ELF-1 (cell line): ENCODE measurements around the gene ZNF280D.

Experiments used
- DNase-seq: peaks from one replicate; pipeline ENCODE4 v3.0.0-alpha.2; 2016; ENCODE audit warnings: low read depth, low spot score

ZNF280D gene

DNA sequence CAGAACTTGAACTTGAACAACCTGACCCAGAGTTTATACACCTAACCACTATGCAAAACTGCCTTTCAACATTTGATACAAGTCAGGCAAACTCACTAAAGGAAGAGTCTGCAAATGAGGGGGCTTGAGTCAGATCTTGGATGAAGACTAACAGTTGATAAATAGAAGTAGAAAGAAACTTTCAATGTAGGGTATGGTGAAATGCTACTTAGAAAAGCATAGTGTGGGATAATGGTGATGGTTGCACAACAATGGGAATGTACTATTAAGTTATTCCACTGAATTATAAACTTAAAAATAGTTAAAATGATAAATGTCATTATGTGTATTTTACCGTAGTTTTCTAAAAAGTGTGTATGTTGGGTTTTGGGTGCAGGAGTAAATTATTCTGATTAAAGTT, 19.7 kb upstream of the ZNF280D start:
- no peak for DNase-seq

DNA sequence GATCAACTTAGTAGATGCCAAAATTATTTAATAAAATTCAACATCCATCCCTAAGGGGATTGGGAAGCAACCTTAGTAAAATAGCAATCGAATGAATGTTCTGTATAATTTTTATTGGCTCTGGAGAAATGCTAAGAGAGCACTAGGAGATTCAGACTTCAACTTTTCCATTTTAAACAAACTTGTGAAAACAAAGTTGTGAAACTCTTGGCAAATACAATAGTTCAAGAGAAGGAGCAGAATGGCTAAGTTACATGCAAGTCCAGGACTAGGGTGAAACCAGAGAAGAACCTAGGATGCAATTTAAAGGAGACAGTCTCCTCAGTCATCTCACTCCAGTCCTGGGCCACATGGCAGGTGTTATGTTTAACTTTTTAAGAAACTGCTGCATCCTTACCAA, 16.7 kb upstream of the ZNF280D start:
- DNase-seq = no peak

- no peak for DNase-seq
Observed at GRCh38 chr15:56744701-56745683, 11.7 kb upstream of the ZNF280D start.

DNA sequence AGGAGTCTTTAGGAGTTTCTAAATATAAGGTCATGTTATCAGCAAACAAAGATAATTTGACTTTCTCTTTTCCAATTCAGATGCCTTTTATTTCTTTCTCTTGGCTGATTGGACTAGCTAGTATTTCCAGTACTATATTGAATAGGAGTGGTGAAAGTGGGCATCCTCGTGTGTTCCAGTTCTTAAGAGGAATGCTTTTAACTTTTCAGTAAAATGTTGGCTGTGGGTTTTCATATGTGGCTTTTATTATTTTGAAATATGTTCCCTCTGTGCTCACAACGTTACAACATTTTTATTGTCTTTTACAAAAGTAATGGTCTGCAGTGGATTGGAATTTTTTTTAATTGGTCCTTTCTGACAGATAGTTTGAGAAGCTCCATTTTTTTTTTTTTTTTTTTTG, 8.2 kb upstream of the ZNF280D start:
- DNase-seq = no peak

GRCh38 chr15:56739964-56740640, 6.8 kb upstream of the ZNF280D start:
- DNase-seq = no peak

GRCh38 chr15:56739474-56739873, 6.2 kb upstream of the ZNF280D start:
- DNase-seq = no peak

- no peak for DNase-seq
Observed at GRCh38 chr15:56737791-56738190, 4.5 kb upstream of the ZNF280D start.

GRCh38 chr15:56736881-56737707, 3.8 kb upstream of the ZNF280D start:
- DNase-seq = no peak

DNA sequence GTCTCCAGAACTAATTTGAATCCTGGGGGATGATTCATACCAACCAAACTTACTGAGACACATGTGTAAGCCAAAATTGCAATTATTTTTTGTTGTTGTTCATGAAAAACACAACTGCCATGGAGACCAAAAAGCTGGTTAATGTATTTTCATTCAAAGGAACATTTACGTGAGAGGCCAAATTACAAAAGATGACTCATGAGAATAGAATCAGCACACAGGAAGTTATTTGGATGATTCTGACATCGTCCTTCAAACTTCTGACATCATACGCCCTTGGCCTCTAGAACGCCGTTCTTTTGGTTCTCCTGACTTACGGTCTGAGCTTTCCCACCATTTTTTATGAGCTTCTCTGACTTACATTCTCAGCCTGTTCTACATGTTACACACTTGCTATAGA, 3.0 kb upstream of the ZNF280D start:
- no peak for DNase-seq

- DNase-seq = no peak
Observed at GRCh38 chr15:56735589-56735988, 2.3 kb upstream of the ZNF280D start.

GRCh38 chr15:56734013-56734635, 815 bp upstream of the ZNF280D start:
- DNase-seq = peak; percentile 84

- no peak for DNase-seq
Observed at GRCh38 chr15:56732886-56733135, 498 bp downstream of the ZNF280D start.

GRCh38 chr15:56732135-56732885, 999 bp downstream of the ZNF280D start:
- peak; percentile 42 for DNase-seq

GRCh38 chr15:56731548-56731947, 1.8 kb downstream of the ZNF280D start:
- no peak for DNase-seq

- DNase-seq = no peak
Observed at GRCh38 chr15:56729561-56729960, 3.7 kb downstream of the ZNF280D start.

- DNase-seq = no peak
Observed at GRCh38 chr15:56725386-56725785, 7.9 kb downstream of the ZNF280D start.

- DNase-seq = no peak
Observed at GRCh38 chr15:56724232-56724631, 9.1 kb downstream of the ZNF280D start.

GRCh38 chr15:56723787-56724186, 9.5 kb downstream of the ZNF280D start:
- DNase-seq = no peak

DNA sequence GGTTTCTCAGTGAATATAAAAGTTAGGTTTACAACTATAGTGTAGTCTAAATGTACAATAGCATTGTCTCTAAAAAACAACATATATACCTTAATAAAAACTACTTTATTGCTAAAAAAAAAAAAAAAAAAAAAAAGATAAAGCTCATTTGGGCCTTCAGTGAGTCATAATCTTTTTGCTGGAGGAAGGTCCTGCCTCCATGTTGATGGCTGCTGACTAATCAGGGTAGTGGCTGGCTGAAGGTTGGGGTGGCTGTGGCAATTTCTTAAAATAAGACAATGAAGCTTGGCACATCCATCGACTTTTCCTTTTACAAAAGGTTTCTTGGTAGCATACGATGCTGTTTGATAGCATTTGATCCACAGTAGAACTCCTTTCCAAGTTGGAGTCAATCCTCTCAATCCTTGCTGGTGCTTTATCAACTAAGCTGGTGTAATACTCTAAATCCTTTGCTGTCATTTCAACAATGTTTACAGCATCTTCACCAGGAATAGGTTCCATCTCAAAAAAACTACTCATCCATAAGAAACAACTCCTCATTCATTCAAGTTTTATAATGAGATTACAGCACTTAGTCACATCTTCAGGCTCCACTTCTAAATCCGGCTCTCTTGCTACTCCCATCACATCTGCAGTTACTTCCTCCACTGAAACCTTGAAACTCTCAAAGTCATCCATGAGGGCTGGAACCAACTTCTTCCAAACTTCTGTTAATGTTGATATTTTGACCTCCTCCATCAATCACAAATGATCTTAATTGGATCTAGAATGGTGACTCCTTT, 13.3 kb downstream of the ZNF280D start:
- no peak for DNase-seq

DNA sequence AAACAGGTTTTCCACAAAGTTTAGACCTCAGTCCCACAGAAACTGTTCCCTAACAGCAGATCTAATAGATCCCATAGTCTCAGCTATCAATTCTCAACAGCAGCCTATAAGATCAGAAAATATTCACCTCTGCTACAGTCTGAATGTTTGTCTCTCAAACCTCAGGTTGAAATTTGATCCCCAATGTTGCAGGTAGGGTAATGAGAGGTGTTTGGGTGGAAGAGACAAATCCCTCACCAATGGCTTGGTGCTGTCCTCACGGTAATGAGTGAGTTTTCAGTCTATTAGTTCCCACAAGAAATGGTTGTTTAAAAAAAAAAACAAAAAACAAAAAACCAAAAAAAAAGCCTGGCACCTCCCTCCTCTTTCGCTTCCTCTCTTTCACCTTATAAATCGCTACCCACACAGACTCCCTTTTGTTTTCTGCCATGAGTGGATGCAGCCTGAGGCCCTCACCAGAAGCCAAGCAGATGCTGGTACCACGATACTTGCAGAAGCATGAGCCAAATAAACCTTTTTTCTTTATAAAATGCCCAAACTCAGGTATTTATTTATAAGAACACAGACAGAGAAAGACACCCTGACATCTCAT, 14.2 kb downstream of the ZNF280D start:
- DNase-seq = no peak
